IgD-negative memory B cell (primary cell): ENCODE data around the gene FBXL7. TPM values are rescaled to one million over a fixed set of nuclear protein-coding genes. Genes with fewer than 3 reads are reported as not detected.

Source experiments
- H3K27ac Mint-ChIP-seq, 3 donors: one replicate each; pipeline ENCODE4 v1.8.0; 2020 to 2022; ENCODE audit warnings: mild to moderate bottlenecking in 3 of 3, mixed read lengths in 3 of 3, moderate library complexity in 1 of 3
- H3K27me3 Mint-ChIP-seq: one replicate; pipeline ENCODE4 v1.8.0; 2021; ENCODE audit warnings: mixed read lengths
- H3K36me3 Mint-ChIP-seq: one replicate; pipeline ENCODE4 v1.8.0; 2020; ENCODE audit warnings: mild to moderate bottlenecking, mixed read lengths
- H3K4me1 Mint-ChIP-seq, 3 donors: one replicate each; pipeline ENCODE4 v1.8.0; 2020 to 2022; ENCODE audit warnings: mixed read lengths in 3 of 3, mild to moderate bottlenecking in 1 of 3
- H3K4me3 Mint-ChIP-seq, 4 donors: one replicate each; pipeline ENCODE4 v1.8.0; 2020 to 2022; ENCODE audit warnings: mild to moderate bottlenecking in 4 of 4, mixed read lengths in 4 of 4, moderate library complexity in 3 of 4
- H3K9me3 Mint-ChIP-seq, 3 donors: one replicate each; pipeline ENCODE4 v1.8.0; 2020 to 2021; ENCODE audit warnings: mixed read lengths in 3 of 3, mild to moderate bottlenecking in 1 of 3
- polyA plus RNA-seq: library from polyadenylated mRNA; unstranded; fragments of 300-500 nt; fragmentation: Illumina TruSeq; gene quantifications from one replicate; pipeline ENCODE4 v1.2.3, GENCODE V29; 2021

FBXL7 gene
- polyA plus RNA-seq, 1 donor from 2014 or later, result not detected

DNA sequence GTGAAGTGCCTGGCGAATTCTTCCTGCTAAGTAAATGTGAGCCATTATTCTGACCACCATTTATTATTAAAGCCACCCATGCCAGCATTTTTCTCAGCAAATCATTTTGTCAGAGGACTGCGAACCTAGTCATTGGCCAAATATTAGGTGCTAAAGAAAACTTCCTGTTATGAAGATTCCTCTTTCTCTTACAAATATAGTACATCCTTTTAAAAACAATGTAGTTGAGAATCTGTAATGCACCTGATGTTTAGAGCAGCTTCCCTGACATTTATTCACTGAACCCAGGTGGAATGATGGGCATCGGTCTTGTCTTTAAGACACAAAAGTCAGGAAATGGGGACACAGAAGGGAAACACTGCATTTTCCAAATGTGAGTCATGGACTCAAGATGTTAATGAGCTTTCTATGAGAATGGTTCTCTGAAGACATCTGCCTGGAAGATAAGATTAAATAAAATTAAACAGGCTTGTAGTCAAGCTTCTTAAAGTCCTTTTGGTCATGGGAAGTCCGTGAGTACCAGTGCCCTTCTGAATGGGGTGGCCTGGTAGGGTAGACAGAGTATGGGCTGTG is 290.6 kb downstream of the FBXL7 start:
- no peak overlapping the region for H3K27ac Mint-ChIP-seq

GRCh38 chr5:15791274-15791673 is 291.3 kb downstream of the FBXL7 start:
- Mint-ChIP-seq H3K4me3 (no peak overlapping the region), H3K9me3 (peaks cover 0 to 5% (median 0%) of the 10 kb centered on the region in 3 donors), H3K27ac (no peak overlapping the region), H3K4me1 (peaks cover 0 to 2% (median 0%) of the 10 kb centered on the region in 3 donors), H3K27me3 (no peaks in the 10 kb centered on the region), H3K36me3 (no peaks in the 10 kb centered on the region)

More for the DNA sequence above, 290.6 kb downstream of the FBXL7 start:
- H3K27me3 Mint-ChIP-seq, result no peaks in the 10 kb centered on the region
- H3K4me3 Mint-ChIP-seq, result no peak overlapping the region
- H3K9me3 Mint-ChIP-seq, result peaks cover 0 to 3% (median 0%) of the 10 kb centered on the region in 3 donors
- peaks cover 0 to 2% (median 0%) of the 10 kb centered on the region in 3 donors for H3K4me1 Mint-ChIP-seq
- no peaks in the 10 kb centered on the region for H3K36me3 Mint-ChIP-seq

DNA sequence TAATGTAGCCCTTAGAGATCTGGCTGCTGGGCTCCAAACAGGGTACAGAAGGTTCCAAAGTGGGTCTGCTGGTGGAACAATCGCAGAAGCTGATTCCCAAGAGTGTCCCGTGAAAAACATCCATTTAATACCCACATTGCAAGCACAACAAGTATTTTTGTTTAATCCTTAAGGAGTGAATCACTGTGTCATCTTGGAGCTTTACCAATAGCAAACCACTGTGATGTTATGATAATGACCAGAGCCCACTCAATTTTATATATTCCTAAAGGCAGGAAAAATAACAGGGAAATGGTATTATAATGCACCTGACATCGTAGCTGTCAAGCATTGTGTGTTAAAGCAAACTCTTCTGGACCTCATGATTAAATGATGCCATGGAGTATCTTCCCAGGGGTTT is 291.9 kb downstream of the FBXL7 start:
- H3K9me3 Mint-ChIP-seq, result peaks cover 0 to 5% (median 0%) of the 10 kb centered on the region in 3 donors
- no peak overlapping the region for H3K27ac Mint-ChIP-seq
- no peak overlapping the region for H3K4me3 Mint-ChIP-seq

DNA sequence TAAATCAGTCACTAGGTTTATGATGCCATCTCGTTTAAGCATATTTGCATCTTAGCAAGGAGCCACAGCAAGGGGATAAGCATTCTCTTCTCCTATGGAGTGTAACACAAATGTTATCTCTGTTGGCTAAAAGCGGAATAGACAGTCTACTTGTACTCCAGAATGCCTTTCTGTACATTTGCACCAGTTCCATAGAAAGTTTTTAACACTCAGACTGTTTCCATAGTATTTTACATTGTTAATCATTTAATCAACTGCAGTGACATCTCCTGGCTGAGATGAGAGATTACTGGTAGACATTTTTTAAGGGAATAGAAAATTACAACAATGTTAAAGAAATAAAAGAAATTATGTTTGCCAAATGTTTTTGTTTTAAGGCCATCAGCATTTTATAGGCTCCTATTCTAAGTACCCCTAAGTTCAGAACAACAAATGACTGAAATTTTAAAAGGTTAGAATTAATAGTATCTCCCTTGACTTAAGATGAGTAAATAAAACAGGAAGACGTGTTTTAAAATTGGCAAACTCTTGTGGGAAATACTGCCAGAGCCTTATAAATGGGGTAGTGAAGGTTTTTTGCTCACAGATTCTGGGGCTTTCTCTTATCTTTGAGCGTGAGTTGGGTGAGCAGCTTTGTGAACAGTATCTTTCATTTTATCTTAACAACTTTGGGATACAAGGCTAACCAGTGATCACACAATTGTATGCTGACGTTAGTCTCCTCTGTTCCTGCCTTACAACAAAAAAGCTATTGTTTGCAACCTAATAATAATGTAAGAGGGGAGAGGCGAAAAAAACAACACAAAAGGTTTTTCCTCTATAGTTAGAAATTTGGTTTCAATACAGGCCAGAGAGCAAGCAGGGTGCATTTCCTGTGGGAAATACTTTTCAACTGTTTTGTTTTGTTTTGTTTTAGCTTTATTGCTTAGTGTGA is 294.3 kb downstream of the FBXL7 start:
- no peaks in the 10 kb centered on the region for H3K27me3 Mint-ChIP-seq
- no peak overlapping the region for H3K4me3 Mint-ChIP-seq
- no peaks in the 10 kb centered on the region for H3K36me3 Mint-ChIP-seq
- H3K9me3 Mint-ChIP-seq, result peaks cover 0 to 4% (median 0%) of the 10 kb centered on the region in 3 donors
- peaks cover 0 to 2% (median 0%) of the 10 kb centered on the region in 3 donors for H3K4me1 Mint-ChIP-seq
- H3K27ac Mint-ChIP-seq, result no peak overlapping the region

More for the DNA sequence above, 291.9 kb downstream of the FBXL7 start:
- Mint-ChIP-seq H3K36me3 (no peaks in the 10 kb centered on the region), H3K27me3 (no peaks in the 10 kb centered on the region), H3K4me1 (peaks cover 0 to 2% (median 0%) of the 10 kb centered on the region in 3 donors)

DNA sequence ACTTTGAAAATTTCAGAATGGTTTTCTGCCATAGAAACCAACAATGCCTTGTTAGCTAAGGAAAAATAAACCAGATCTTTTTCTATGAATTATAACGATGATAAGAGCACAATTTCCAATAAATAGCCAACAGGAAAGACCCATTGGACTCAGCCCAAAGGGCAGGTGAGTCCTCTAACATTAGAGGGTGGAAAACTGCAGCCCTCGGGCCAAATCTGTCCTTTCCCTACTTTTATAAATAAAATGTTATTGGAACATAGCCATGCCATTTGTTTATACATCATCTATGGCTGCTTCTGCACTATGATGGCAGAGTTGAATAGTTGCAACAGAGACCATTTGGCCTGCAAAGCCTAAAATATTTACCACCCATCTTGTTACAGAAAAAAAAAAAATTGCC is 296.1 kb downstream of the FBXL7 start:
- Mint-ChIP-seq H3K27ac (no peak overlapping the region), H3K4me1 (peaks cover 0 to 2% (median 0%) of the 10 kb centered on the region in 3 donors), H3K36me3 (no peaks in the 10 kb centered on the region), H3K27me3 (no peaks in the 10 kb centered on the region), H3K4me3 (no peak overlapping the region), H3K9me3 (peaks cover 0 to 4% (median 0%) of the 10 kb centered on the region in 3 donors)

DNA sequence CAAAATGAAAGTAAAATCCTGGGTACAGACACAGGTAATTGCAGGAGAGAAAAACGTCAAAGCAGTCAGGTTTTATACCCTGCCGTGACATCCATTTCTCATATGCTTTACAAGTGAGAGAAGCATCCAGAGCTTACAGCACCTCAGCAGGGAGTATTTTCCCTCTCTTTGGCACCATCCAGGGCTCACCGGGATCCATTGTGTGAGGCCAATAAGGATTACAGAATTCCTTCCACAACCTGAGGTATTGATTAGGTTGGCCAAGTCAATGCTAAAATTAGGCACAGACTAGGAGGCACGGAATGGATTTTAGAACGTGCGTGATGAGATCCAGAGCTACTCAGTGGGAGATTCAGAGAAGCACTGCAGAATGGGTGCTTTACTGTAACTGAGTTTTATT is 296.6 kb downstream of the FBXL7 start:
- no peak overlapping the region for H3K27ac Mint-ChIP-seq
- H3K4me1 Mint-ChIP-seq, result peaks cover 0 to 2% (median 0%) of the 10 kb centered on the region in 3 donors
- no peak overlapping the region for H3K4me3 Mint-ChIP-seq
- H3K27me3 Mint-ChIP-seq, result no peaks in the 10 kb centered on the region
- no peaks in the 10 kb centered on the region for H3K36me3 Mint-ChIP-seq
- H3K9me3 Mint-ChIP-seq, result peaks cover 0 to 4% (median 0%) of the 10 kb centered on the region in 3 donors

DNA sequence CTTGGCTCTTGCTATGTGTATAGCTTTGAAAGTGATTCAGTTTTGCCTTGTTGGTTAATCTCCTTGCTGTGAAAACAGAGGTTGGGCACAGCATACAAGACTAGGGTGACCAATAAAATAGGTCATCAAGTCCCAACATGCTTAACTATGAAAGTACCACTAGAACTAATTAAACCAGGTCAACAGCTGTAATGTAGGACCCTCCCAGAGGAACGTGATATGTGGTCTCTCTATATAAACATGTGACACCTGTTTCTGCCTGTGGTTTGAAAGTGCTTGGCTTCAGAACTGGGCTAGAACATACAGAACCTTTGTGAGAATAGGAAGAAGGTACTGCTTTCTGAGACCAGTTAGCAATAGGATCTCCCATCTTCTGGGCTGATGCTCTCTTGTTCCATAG is 297.1 kb downstream of the FBXL7 start:
- H3K9me3 Mint-ChIP-seq, result peaks cover 0 to 4% (median 2%) of the 10 kb centered on the region in 3 donors
- no peak overlapping the region for H3K4me3 Mint-ChIP-seq

GRCh38 chr5:15798006-15798405 is 298.0 kb downstream of the FBXL7 start:
- Mint-ChIP-seq H3K36me3 (no peaks in the 10 kb centered on the region), H3K4me3 (no peak overlapping the region), H3K27ac (no peak overlapping the region), H3K27me3 (no peaks in the 10 kb centered on the region), H3K4me1 (no peaks in the 10 kb centered on the region), H3K9me3 (peaks cover 0 to 6% (median 4%) of the 10 kb centered on the region in 3 donors)

More for the DNA sequence above, 297.1 kb downstream of the FBXL7 start:
- Mint-ChIP-seq H3K27me3 (no peaks in the 10 kb centered on the region), H3K27ac (no peak overlapping the region), H3K36me3 (no peaks in the 10 kb centered on the region), H3K4me1 (peaks cover 0 to 2% (median 0%) of the 10 kb centered on the region in 3 donors)

- Mint-ChIP-seq H3K9me3 (peaks cover 0 to 6% (median 4%) of the 10 kb centered on the region in 3 donors), H3K4me3 (no peak overlapping the region), H3K27ac (no peak overlapping the region)
Observed at GRCh38 chr5:15799014-15799413, 299.0 kb downstream of the FBXL7 start.

DNA sequence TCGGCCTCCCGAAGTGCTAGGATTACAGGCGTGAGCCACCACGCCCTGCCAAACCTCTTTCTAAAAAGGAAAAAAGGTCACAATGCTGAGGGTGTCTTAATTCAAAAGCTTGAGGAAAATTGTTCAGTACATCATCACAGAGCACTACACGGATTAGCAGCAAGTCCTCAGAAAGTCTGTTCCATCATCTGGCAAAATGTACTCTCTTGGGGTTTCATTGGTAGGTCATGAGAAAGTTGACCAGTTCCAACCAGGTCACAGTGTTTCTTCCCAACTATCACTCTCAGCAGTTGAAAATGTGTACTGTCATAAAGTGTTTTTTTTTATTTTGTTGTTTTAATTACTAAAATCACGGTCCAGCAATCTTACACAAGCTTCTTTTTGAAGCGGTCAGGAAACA is 299.6 kb downstream of the FBXL7 start:
- H3K4me1 Mint-ChIP-seq, result no peaks in the 10 kb centered on the region
- no peak overlapping the region for H3K27ac Mint-ChIP-seq
- H3K36me3 Mint-ChIP-seq, result no peaks in the 10 kb centered on the region

More at GRCh38 chr5:15799014-15799413, 299.0 kb downstream of the FBXL7 start:
- Mint-ChIP-seq H3K36me3 (no peaks in the 10 kb centered on the region), H3K4me1 (no peaks in the 10 kb centered on the region), H3K27me3 (no peaks in the 10 kb centered on the region)

GRCh38 chr5:15803280-15803679 is 303.3 kb downstream of the FBXL7 start:
- Mint-ChIP-seq H3K4me1 (no peaks in the 10 kb centered on the region), H3K4me3 (no peak overlapping the region), H3K36me3 (no peaks in the 10 kb centered on the region), H3K27me3 (no peaks in the 10 kb centered on the region), H3K27ac (no peak overlapping the region), H3K9me3 (peaks cover 0 to 10% (median 5%) of the 10 kb centered on the region in 3 donors)

More for the DNA sequence above, 299.6 kb downstream of the FBXL7 start:
- Mint-ChIP-seq H3K9me3 (peaks cover 0 to 6% (median 4%) of the 10 kb centered on the region in 3 donors), H3K4me3 (no peak overlapping the region), H3K27me3 (no peaks in the 10 kb centered on the region)

DNA sequence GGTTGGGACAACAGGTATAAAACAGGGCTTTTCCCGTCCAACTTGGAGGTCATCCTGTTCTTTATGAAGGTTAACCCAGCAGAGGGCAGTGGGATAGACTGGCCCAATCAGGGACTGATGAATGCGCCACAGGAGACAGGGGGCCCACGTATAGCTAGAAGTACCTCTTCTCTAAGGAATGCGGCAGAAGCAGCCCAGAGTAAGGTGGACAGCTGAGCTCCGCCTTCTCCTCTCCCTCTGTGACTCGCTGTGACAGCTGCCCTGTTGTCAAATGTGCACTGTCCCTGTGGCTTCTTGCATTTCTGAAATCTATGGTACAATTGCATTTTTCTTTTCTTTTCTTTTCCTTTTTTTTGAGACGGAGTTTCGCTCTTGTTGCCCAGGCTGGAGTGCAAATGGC is 306.6 kb downstream of the FBXL7 start:
- Mint-ChIP-seq H3K27me3 (no peaks in the 10 kb centered on the region), H3K9me3 (peaks cover 0 to 14% (median 6%) of the 10 kb centered on the region in 3 donors), H3K4me1 (no peaks in the 10 kb centered on the region), H3K27ac (no peak overlapping the region), H3K36me3 (no peaks in the 10 kb centered on the region), H3K4me3 (no peak overlapping the region)

DNA sequence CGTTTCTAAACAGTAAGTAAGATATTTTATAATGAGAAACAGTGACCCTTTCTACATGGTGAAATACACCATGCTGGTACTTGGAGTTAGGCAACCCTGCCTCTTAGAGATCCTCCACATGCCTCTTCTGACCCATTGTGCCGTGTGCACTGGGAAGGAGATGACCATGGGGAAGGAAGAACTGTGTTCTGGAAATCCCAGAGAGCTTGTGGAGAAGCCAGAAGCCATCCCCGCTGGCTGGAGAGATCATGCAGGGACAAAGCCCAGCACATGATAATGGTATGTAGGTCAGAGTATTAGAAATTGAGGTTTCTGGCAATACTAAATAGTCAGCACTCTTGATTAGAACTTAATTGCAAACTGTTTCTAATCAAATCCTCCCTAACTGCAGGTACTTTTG is 307.3 kb downstream of the FBXL7 start:
- H3K4me3 Mint-ChIP-seq, result no peak overlapping the region
- H3K36me3 Mint-ChIP-seq, result no peaks in the 10 kb centered on the region
- no peaks in the 10 kb centered on the region for H3K27me3 Mint-ChIP-seq
- no peak overlapping the region for H3K27ac Mint-ChIP-seq
- H3K4me1 Mint-ChIP-seq, result no peaks in the 10 kb centered on the region
- H3K9me3 Mint-ChIP-seq, result peaks cover 2 to 10% (median 6%) of the 10 kb centered on the region in 3 donors

DNA sequence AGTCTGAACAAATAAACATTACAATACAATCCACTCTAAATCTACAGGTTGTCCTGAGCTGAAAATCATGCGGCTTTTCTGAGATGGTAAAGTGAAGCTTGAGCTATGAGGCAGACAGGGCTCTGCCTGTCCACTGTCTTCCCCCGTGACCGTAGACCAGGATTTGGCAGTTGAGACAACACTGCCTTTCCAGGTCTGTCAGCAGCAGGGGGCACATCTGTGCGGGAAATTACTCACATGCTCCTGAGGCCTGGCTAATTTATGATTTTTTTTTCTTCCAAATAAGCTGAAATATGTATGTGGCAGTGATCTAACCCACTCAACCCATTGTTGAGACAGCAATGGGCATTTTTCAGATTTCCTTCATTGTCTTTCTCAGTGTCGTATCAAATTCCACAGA is 307.9 kb downstream of the FBXL7 start:
- H3K4me1 Mint-ChIP-seq, result no peaks in the 10 kb centered on the region
- H3K4me3 Mint-ChIP-seq, result no peak overlapping the region
- no peaks in the 10 kb centered on the region for H3K36me3 Mint-ChIP-seq
- H3K9me3 Mint-ChIP-seq, result peaks cover 2 to 8% (median 6%) of the 10 kb centered on the region in 3 donors
- H3K27ac Mint-ChIP-seq, result no peak overlapping the region
- no peaks in the 10 kb centered on the region for H3K27me3 Mint-ChIP-seq

DNA sequence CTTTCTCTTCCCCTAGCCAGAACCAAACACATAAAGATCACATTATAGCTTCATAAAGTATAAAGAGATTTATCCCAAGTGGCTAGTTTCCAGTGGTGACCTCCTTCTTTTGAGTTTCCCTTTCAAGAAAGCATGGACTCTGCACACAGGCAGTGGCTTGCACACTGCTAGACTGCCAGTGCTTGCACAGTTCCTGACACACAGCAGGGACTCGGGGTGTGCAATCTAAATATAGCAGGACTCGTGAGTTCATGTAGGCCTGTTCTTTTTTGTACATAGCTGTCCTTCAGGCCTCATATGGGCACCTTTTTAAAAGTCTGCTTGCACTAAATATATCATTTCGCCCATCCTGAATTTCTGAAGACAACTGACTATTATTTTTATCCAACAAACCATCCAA is 308.6 kb downstream of the FBXL7 start:
- Mint-ChIP-seq H3K27me3 (no peaks in the 10 kb centered on the region), H3K4me3 (no peak overlapping the region), H3K27ac (no peak overlapping the region), H3K4me1 (no peaks in the 10 kb centered on the region), H3K36me3 (no peaks in the 10 kb centered on the region), H3K9me3 (peaks cover 2 to 8% (median 6%) of the 10 kb centered on the region in 3 donors)
